Fibroblast of pulmonary artery (primary cell): ENCODE measurements around the gene ITPR2.

Experiments used
- DNase-seq: peaks from one replicate; pipeline ENCODE4 v3.0.0-alpha.2; 2010; ENCODE audit warnings: low read depth
- H3K4me3 ChIP-seq: replicated peaks from 2 replicates; pipeline ENCODE4 v1.5.1; 2011; ENCODE audit warnings: low read depth, mild to moderate bottlenecking, control low read depth, low read length, moderate library complexity
- TF ChIP-seq, protein P1 (sequence below): IDR thresholded peaks from 2 replicates; pipeline ENCODE4 v1.5.1; 2011; ENCODE audit warnings: mild to moderate bottlenecking, control low read depth, low read length, inconsistent platforms; ENCODE audit errors: missing control alignments

Gene ITPR2

DNA sequence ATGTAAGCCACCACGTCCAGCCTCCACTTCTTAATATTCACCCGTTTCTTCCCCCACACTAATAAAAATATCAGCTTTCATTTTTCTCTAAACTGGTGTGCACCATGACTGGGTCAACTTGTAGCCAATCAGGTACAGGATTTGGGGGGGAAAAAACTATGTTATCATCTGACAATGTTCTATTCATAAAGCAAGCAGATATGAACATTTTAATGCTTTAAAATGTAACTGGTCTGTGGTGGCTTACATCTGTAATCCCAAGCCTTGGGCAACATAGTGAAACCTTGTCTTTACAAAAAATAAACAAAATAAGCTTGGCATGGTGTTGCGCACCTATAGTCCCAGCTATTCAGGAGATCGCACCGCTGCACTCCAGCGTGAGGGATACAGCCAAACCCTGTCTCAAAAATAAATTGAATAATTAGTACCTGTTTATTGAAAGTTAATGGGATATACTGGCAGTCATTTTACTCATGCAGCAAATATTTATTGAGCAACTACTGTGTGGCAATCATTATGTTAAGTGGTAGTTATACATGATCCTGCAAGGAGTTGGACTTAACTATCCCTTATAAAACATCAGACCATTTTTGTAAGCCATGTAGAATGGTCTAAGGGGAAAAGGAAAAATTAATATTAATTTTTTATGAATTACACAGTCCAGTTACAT lies 15.3 kb upstream of the ITPR2 start:
- TF ChIP-seq, protein P1, sequence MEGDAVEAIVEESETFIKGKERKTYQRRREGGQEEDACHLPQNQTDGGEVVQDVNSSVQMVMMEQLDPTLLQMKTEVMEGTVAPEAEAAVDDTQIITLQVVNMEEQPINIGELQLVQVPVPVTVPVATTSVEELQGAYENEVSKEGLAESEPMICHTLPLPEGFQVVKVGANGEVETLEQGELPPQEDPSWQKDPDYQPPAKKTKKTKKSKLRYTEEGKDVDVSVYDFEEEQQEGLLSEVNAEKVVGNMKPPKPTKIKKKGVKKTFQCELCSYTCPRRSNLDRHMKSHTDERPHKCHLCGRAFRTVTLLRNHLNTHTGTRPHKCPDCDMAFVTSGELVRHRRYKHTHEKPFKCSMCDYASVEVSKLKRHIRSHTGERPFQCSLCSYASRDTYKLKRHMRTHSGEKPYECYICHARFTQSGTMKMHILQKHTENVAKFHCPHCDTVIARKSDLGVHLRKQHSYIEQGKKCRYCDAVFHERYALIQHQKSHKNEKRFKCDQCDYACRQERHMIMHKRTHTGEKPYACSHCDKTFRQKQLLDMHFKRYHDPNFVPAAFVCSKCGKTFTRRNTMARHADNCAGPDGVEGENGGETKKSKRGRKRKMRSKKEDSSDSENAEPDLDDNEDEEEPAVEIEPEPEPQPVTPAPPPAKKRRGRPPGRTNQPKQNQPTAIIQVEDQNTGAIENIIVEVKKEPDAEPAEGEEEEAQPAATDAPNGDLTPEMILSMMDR = no peak
- no peak overlapping the region for H3K4me3 ChIP-seq
- peak; percentile 70 for DNase-seq

GRCh38 chr12:26847431-26847830 lies 14.4 kb upstream of the ITPR2 start:
- H3K4me3 ChIP-seq = no peak overlapping the region
- TF ChIP-seq, protein P1 = no peak
- no peak for DNase-seq

DNA sequence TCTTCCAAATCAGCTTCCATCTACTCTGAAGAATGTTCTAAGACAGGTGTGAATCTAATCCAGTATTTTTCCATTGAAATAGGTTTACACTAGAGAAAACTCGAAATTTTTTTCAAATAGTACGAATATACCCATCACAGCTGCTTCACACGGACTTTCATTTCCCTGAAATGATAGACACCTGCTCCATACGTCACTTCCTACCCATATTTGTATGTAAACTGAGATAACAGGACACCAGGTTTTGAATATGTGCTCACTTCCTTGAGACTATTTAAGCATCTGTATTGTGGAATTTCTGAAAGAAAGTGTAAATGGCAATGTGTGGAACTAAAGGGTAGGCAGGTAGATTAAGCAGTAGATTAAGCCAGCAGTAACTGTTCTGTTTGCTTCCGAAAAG lies 13.4 kb upstream of the ITPR2 start:
- TF ChIP-seq, protein P1 = no peak
- H3K4me3 ChIP-seq = no peak overlapping the region
- no peak for DNase-seq

GRCh38 chr12:26845984-26846383 lies 13.0 kb upstream of the ITPR2 start:
- TF ChIP-seq, protein P1 = no peak
- peak; percentile 98 for DNase-seq
- H3K4me3 ChIP-seq = no peak overlapping the region

DNA sequence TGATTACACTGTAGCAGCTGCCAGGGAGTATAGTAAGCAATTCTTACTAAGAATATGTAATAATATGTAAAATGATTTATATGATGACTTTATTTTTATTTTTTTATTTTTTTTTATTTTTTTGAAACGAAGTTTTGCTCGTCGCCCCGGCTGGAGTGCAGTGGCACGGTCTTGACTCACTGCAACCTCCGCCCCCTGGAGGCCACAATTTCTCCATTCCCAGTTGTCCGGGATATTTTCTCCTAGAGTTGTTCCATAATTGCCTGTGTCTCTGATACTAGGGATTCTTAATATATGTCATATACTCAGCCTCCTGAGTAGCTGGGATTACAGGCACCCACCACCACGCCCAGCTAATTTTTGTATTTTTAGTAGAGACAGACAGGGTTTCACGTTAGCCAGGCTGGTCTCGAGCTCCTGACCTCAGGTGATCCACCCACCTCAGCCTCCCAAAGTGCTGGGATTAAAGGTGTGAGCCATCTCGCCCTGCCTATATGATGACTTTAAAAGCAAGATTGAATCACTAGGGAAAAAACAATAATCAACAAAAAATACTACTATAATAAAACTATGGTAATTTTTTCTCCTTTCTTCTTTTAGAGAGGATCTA lies 12.2 kb upstream of the ITPR2 start:
- TF ChIP-seq, protein P1 = peak; percentile 63
- peak; percentile 71 for DNase-seq
- H3K4me3 ChIP-seq = no peak overlapping the region

DNA sequence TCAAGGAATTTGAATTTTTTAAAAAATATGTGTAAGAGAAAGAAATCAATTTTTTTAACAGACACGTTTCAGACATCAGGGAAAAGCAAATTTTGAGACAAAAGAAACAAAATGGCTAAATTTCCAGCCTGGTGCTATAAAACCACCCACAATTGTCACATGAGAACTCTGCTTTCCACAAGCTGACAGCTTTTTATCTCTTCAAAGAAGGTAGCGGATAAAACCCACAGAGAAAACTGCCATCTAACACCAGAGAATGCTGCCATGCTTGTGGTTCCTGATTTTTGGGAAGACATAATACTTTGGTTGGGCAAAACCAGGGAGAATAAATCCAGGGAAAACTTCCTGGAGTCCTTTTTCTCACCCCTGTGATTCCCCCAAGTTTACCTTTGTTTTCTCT lies 10.3 kb upstream of the ITPR2 start:
- DNase-seq = no peak
- H3K4me3 ChIP-seq = no peak overlapping the region
- TF ChIP-seq, protein P1 = no peak

- DNase-seq = no peak
- H3K4me3 ChIP-seq = no peak overlapping the region
- TF ChIP-seq, protein P1 = no peak
Observed at GRCh38 chr12:26841085-26841484, 8.1 kb upstream of the ITPR2 start.
